ENCODE measurements around the gene KCTD6.

- TF ChIP-seq CHD7 (IDR thresholded peaks at IDR 0.05; ENCODE audit: insufficient replicate concordance, low read length) (no peak), CTCF (IDR thresholded peaks at IDR 0.05; ENCODE audit: control extremely low read depth in 1 of 3, insufficient read depth in 1 of 3, low read depth in 1 of 3, low read length in 3 of 3) (no peak), TAF1 (IDR thresholded peaks at IDR 0.05; ENCODE audit: low read depth, low read length) (no peak), EZH2 (IDR thresholded peaks at IDR 0.05; ENCODE audit: low read depth, low read length, severe bottlenecking) (no peak), EP300 (IDR thresholded peaks at IDR 0.05; ENCODE audit: borderline replicate concordance in 1 of 2, low read depth in 2 of 2, low read length in 2 of 2) (no peak), ASH2L (IDR thresholded peaks at IDR 0.05; ENCODE audit: low read length) (no peak), POLR2AphosphoS5 (IDR thresholded peaks at IDR 0.05; ENCODE audit: low read depth, low read length) (no peak), CEBPB (IDR thresholded peaks at IDR 0.05; ENCODE audit: low read depth, low read length) (no peak), SIX5 (IDR thresholded peaks at IDR 0.05; ENCODE audit: low read depth, low read length) (no peak), GABPA (IDR thresholded peaks at IDR 0.05; ENCODE audit: borderline replicate concordance, insufficient read depth, low read length) (no peak), TCF12 (IDR thresholded peaks at IDR 0.05; ENCODE audit: low read depth, low read length) (no peak), POLR2A (IDR thresholded peaks at IDR 0.05; ENCODE audit: control extremely low read depth in 1 of 2, low read depth in 2 of 2, low read length in 2 of 2) (no peak), ZNF274 (IDR thresholded peaks at IDR 0.05; ENCODE audit: borderline replicate concordance, extremely low read depth, low read length) (no peak)
Measured at GRCh38 chr3:58485801-58486435, 6.0 kb upstream of the KCTD6 start.
